Stimulated activated CD4-positive, alpha-beta T cell treated with anti-CD3 and anti-CD28 coated beads, Interleukin-1b, Interleukin-23, amount 100 ng/mL, for 1 hour (primary cell): ENCODE data around the gene MISP.

Source experiments
- DNase-seq, 2 donors: peaks; one replicate each; pipeline ENCODE4 v3.0.0-alpha.2; 2020; ENCODE audit warnings: low read depth in 2 of 2

Gene MISP

GRCh38 chr19:746956-747355, 4.0 kb upstream of the MISP start:
- no peak for DNase-seq

GRCh38 chr19:747432-748273, 3.3 kb upstream of the MISP start:
- DNase-seq = no peak

DNA sequence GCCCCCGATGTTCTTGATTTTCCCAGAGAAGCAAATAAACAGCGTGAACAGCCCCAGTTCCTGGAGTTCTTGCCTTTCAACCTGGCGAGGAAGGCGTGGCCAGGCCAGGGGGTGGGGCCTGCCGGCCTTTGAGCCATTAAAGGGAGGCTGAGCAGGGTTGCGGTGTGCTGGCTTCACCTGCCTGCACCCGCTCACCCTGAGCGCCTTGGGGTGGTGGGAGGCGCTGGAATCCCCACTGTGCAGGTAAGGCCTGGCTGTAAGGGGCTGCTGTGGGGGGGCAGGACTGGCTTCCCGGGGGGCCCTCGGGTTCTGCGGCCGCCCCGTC, 2.7 kb upstream of the MISP start:
- DNase-seq = no peak

- DNase-seq = no peak
Observed at GRCh38 chr19:749811-750210, 1.1 kb upstream of the MISP start.

- DNase-seq = no peak
Observed at GRCh38 chr19:751501-752341, 809 bp downstream of the MISP start.

GRCh38 chr19:752652-753517, 2.0 kb downstream of the MISP start:
- no peak for DNase-seq

- no peak for DNase-seq
Observed at GRCh38 chr19:754530-754929, 3.6 kb downstream of the MISP start.

DNA sequence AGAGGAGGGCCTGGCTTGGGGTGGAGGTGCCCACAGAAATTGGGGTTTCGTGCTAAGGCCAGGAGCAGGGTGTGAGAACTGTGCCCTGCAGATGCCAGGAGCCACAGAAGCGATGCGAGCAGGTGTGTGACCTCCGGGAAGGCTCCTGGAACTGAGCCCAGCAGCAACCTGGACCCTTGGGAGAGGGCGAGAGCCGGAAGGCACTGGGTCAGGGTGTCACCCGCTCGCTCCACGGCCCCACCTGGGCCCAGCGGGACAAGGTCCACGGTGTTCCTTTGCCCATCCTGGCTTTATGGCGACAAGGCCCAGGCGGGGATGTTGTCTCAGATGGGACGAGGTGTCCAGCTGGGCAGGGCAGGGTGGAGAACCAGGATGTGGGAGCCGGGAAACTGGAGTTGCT, 4.2 kb downstream of the MISP start:
- no peak for DNase-seq

GRCh38 chr19:756236-756635, 5.3 kb downstream of the MISP start:
- DNase-seq = no peak

DNA sequence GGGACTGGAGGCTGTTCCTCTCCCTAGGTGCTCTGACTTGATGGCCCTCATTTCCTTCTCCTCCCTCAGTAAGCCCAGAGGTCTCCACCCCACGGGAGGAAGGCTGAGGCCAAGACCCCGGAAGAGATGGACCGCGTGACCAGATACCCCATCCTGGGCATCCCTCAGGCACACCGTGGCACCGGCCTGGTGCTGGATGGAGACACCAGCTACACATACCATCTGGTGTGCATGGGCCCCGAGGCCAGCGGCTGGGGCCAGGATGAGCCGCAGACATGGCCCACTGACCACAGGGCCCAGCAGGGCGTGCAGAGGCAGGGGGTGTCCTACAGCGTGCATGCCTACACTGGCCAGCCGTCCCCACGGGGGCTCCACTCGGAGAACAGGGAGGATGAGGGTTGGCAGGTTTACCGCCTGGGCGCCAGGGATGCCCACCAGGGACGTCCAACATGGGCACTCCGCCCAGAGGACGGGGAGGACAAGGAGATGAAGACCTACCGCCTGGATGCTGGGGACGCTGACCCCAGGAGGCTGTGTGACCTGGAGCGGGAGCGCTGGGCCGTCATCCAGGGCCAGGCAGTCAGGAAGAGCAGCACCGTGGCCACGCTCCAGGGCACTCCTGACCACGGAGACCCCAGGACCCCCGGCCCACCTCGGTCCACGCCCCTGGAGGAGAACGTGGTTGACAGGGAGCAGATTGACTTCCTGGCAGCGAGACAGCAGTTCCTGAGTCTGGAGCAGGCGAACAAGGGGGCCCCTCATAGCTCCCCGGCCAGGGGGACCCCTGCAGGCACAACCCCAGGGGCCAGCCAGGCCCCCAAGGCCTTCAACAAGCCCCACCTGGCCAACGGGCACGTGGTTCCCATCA, 6.1 kb downstream of the MISP start:
- DNase-seq = no peak

GRCh38 chr19:757811-758668, 7.1 kb downstream of the MISP start:
- no peak for DNase-seq

DNA sequence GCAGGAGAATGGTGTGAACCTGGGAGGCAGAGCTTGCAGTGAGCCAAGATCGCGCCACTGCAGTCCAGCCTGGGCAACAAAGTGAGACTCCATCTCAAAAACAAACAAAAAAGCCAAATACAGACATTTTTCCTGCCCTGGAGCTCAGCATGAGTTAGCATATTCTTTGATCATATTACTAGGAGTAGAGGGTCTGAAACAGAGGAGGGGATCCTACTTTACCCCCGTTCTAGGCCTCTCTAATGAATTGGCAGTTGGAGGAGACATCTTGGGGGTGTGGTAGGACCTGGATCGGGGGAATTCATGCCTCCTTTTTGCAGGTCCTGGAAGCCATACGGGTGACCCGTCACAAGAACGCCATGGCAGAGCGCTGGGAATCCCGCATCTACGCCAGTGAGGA, 12.3 kb downstream of the MISP start:
- DNase-seq = no peak

- no peak for DNase-seq
Observed at GRCh38 chr19:763869-764268, 13.0 kb downstream of the MISP start.

DNA sequence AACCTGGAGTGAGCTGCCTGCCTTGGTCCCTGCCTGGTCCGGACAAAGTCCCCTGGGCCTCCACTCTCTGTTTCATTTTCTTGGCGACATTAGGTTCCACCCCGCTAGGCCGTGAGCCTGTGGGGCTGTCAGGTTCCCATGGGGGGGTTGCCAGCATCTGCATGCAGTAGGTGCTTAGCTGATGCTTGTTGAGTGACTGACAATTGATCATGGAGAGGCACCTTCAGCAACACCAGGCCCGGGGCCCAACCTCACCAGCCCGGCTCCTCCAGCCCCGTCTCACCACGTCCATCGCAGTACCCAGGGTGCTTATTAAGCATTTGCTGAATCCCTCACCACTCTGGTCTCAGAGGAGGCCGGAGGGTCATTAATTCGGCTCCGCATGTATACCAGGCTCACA, 13.4 kb downstream of the MISP start:
- no peak for DNase-seq

DNA sequence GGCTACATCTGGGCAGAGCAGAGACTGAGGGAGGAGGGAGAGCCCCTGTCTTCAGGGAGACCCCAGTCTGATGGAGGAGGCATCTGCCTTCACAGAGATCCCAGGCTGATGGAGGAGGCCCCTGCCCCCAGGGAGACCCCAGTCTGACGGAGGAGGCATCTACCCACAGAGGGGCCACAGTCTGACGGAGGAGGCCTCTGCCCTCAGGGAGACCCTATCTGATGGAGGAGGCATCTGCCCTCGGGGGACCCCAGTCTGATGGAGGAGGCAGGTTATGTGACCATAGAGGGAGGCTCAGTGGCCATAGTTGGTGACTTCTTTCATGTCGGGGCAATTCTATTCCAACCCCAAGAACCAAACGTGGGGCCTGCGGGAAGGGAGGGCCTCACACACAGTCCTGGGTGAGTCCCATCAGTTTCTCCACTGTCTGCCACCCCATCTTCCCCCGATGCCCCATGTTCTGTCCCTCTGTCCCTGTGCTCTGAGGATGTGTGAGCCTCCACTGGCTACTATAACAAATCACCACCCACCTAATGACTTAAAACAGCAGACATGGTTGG, 14.3 kb downstream of the MISP start:
- DNase-seq = no peak

GRCh38 chr19:768424-768823, 17.5 kb downstream of the MISP start:
- DNase-seq = no peak

DNA sequence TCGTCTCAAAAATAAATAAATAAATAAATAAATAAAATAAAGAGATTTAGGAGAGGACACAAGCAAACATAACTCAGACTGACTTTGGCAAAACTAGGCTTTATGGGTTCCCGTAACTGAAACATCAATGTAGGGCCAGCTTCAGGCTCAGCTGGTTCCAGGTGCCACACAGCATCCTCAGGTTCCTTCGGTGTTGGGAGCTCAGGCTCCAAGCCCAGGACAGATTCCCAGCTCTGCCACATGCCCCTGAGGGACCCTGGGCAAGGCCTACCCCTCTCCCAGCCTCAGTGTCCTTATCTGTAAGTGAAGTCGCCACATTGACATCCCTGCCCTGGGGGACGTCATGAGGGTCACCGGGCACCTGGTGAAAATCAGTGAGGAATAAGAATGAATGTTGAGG, 18.7 kb downstream of the MISP start:
- DNase-seq = no peak

GRCh38 chr19:771332-771785, 20.4 kb downstream of the MISP start:
- DNase-seq = no peak

- no peak for DNase-seq
Observed at GRCh38 chr19:772063-772462, 21.2 kb downstream of the MISP start.
